Femur (tissue), 1 donor: ENCODE results near the gene SRSF10.
"Not testable (repeated sequence)": the region's sequence is repeated elsewhere in the genome, so short reads cannot be mapped to it uniquely, and the experiment has no call there.

Source experiments
- DNase-seq: peaks from one replicate; pipeline ENCODE4 v3.0.0-alpha.2; 2017

Gene SRSF10

DNA sequence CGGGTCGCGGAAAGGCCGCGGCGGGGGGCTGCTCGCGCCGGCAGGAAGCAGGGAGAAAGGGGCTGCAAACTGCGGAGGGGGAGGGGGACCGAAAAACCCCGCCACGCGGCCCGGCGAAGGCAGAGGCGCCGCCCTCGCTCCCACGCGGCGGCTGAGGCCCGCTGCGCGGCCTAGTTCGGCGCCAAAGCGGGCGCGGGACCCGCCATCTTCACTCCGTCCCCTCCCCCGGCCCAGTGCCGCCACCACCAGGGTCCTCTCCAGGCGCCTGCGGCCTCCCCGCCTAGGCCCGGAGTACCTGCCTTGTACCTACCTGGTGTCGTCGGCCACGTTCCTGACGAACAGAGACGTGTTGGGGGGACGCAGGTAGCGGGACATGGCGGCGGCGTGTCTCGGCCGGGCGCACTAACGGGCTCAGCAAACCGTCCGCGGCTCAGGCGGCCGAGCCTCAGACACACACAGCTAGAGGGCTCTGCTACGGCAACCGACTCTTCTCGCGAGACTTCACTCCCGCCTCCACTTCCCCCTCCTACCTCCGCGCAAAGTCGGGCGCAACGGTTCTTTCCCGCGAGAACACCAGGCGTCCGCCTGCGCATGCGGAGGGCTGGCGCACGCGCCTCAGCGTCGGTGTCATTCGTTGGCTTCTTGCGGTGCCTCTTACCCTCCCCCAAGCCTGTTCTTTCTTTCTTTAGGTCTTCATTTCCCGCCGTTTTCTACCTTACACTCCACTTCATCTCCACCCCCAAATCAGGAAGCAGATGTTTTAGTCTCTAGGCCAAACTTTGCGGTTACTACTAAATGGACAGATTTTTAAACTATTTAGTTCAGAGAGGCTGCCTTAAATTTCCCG lies at the start of gene SRSF10:
TSS of gene SRSF10 (minus strand) at position 447 of the 847 bp plus-strand sequence. CDS start at position 375, 72 bp downstream.
- DNase-seq: peak; percentile 99

DNA sequence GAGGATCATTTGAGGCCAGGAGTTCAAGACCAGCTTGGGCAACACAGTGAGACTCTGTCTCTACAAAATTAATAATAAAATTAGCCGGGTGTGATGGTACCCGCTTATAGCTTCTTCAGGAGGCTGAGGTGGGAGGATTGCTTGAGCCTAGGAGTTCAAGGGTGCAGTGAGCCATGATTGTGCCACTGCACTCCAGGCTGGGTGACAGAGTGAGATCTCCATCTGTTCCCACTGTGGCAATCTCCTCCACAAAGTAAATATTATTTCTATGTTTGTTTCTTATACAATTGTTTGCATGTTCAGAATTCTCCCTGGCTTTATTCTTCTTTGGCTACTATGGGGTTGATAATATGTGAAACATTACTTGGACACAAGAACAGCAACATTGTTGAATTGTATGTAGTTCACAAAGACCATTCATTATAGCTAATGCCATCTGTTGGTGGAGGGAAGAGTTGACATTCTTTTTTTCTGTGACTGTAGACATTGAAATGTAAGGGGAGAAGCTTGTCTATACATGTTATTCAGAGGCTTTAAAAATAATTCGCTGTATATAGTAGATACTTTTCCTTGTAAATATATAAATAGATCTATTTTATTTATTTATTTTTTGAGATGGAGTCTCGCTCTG lies 47.8 kb upstream of the SRSF10 start:
- no peak for DNase-seq

DNA sequence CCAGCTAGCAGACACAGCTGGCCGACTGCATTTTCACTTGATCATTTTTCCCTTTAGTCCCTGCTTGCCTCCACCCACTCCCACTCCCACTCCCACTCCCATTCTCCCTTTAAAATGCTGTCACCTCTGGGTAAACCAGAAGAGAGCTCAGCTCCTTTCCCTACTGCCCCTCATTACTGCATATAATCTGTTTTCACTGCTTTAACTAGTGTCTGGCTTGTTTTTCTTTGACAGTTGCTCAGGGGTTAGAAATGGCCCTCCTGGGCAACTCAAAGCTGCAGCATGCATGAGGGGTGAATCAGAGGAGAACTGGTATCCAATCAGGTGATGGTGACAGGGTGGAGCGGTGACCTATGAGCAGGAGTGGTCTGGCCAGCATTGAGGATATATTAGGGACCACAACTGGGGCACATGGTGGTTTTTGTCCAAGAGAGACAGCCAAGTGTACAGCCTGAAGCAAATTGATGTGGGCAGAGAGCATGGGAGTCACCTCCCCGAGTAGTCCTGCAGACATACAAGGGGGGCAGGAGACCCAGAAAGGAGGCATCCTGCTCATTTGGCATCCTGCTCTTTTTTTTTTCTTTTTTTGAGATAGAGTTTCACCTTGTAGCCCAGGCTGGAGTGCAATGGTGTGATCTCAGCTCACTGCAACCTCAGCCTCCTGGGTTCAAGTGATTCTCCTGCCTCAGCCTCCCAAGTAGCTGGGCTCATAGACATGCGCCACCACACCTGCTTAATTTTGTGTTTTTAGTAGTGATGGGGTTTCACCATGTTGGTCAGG lies 42.6 kb upstream of the SRSF10 start:
- DNase-seq: no peak

DNA sequence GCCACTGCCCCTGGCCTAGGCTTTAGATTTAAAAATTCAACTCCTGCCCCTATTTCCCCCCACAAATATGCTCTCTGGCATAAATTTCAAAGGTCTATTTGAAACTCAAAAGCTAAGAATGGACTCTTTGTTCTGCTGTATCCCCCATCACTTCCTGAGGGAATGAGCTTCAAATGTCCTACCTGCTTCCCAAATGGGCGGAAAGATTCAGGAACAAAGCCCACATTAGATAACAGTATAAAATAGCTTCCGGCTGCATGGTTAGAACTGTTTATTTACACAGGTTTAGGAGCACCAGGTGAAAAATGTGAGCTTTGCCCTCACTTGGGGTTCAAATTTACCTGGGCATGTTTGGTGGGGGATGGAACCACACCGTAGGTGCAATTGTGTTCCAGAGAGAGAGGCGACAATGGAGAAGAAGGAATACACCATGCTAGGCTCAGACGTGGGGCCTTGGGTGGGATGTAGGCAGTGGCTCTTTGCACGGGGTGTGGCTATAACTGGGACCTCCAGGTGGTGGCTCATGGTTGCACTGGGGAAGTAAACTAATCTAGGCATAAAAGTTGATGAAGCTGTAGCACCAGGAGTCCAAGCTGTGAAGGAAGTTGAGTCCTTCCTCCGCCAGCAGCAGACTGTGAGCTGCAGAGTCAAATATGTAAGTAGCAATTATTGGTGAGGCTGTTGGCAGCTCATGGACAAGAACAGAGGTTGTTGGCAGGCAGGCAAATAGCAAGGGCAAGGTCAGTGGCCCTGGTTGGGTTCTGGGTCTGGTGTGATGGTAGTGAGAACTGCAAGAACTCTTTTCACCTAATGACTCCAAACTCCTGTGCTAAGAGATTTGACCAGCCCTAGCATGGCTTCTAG lies 41.5 kb upstream of the SRSF10 start:
- peak; percentile 41 for DNase-seq

DNA sequence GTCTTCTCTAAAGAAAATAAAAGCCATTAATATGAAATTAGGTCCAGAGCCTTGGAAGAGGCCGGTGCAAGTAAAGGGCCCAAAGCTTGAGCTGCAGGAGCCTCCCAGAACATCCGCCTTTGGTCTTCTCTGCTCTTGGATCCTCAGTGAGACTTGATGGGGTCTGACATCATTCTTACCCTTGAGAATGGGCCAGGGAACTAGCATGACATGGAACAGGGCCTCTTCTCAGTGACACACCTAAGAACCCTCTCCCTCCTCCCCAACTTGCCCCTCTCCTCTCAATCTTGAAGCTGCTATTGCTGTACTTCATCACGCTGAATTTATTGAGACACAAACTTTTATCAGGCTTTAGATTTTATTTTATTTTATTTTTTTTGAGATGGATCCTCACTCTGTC lies 40.3 kb upstream of the SRSF10 start:
- DNase-seq: no peak

DNA sequence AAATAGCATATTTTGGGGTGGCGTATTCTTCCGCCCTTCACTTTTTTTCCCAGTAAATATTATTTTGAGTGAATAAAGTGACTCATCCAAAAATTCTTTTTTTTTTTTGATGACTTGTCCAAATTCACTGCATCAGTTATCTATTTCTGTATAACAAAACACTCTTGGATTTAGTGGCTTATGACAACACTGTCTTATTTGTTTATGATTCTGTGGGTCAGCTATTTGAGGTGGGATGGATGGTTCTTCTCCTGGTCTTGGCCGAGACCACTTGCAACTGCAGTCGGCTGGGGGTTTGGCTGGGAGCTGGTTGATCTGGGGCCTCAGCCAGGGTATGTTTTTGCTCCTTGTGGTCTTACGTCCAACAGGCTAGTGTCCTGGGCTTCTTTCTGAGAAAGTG lies 39.9 kb upstream of the SRSF10 start:
- peak; percentile 76 for DNase-seq

DNA sequence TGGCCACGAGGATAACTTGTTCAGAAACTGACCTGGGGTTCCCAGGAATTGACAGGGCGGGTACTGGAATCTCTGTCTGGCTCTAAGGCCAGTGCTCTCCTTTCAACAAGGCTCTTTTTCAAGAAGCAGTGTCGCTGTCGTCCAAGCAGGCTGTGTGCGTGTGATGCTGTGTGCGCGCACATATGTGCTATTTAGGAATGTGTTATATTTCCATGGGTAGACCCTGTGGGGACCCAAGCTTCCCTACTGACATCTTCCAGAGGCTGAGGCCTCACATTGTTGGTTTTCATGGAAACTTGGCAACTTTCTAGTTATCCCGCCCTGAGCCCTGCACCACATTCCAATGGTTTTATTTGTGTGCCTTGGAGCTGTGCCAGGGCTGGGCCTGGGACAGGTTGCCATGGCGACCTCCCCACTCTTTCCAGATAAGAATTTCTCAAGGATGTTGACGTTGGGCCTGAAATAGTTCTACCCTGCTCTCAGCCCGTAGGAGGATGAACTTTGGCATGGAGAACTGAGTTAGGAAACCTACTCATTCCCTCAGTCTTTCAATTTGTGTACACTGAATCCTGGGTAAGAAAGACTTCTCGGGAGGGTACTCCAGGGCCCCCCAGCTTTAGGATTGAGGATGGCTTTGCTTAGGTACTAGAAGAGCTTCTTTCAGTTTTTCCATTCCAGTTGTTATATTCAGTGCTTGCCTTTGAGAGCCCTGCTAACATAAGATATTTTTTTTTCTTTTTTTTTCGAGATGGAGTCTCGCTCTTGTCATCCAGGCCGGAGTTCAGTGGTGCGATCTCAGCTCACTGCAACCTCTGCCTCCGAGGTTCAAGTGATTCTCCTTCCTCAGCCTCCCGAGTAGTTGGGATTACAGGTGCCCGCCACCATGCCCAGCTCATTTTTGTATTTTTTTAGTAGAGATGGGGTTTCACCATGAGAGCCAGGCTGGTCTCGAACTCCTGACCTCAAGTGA lies 38.8 kb upstream of the SRSF10 start:
- peak; percentile 97 for DNase-seq

DNA sequence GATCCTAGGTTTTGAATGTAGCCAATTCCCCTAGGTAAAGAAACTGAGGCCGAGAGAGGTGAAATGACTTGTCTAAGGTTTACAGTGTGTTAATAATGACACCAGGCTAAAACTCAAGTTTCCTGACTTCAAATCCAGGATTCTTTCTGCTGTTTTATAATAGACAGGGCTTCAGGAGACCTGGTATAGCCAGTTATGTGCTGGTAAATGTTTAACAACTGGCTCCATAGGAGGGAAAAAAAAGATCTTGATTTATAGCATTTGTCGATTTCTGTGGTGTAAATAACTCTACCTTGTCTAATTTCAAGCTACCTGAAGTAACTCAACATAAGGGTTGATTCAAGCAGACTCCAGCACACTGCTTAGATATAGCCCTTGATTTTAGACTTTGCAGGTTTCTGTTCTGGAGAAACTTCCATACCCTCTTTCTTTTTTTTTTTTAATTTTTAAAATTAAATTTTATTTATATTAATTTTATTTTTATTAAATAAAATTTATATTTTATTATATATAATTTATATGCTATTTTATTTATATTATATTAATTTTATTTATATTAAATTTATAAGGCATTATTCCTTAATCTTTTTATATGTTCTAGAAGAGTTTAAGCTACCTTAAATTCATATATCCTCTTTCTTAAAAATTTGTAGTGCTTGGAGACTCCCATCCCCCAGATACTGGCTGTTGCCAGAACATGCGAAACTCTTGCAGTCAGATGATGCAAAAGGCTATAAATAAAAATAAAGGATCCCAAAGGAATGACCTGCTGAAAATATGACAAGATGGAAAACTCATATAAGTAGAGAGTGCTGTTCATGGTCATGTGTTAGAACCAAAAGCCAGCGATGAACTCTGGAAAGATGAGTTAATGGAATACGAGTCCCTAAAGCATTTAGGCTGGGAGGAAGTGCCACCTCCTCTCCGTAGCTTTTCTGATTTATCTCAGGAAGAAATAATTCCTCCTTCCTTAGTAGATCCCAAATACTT lies 35.4 kb upstream of the SRSF10 start:
- peak; percentile 67 for DNase-seq

DNA sequence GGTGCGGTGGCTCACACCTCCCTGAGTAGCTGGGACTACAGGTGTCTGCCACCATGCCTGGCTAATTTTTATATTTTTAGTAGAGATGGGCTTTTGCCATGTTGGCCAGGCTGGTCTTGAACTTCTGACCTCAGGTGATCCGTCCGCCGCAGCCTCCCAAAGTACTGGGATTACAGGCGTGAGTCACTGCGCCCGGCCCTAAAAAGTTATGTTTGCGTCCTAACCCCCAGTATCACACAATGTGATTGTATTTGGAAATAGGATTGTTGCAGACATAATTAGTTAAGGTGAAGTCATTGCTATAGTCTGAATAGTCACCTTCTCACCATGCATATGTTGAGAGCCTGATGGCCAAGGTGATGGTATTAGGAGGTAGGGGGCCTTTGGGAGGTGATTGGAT lies 32.8 kb upstream of the SRSF10 start:
- not testable (repeated sequence) for DNase-seq

DNA sequence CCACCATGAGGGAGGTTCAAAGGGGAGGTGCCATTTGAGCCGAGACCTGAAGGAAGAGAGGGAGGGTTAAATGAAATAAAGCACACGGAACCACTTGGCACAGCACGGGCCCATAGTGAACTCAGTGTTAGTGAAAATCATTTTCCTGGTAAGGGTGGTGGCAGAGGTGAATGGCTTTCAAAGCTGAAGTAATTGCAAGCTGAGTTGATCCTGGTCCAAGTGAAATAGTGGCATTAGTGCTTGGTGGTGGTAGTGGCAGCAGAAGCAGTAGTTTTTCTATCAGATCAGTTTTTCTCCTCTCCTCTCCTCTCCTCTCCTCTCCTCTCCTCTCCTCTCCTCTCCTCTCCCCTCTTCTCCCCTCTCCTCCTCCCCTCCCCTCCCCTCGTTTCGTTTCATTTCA lies 30.5 kb upstream of the SRSF10 start:
- no peak for DNase-seq

DNA sequence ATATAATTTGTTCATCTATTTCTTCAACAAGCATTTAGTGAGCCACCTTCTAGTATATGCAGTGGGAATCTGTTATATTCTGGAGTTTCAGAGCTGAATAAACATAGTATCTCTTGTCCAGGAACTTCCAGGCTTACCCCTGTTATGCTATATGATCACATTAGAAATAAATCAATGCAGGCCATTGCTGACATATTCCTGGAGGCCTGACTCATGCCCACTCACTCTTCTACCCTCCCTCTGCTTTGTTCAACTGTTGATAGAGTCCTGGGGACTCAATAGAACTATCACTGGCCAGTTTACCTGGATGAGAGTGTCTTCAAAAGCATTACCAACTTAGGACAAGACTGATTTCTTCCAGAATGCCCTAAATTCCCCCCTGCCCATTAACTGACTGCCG lies 29.3 kb upstream of the SRSF10 start:
- no peak for DNase-seq

DNA sequence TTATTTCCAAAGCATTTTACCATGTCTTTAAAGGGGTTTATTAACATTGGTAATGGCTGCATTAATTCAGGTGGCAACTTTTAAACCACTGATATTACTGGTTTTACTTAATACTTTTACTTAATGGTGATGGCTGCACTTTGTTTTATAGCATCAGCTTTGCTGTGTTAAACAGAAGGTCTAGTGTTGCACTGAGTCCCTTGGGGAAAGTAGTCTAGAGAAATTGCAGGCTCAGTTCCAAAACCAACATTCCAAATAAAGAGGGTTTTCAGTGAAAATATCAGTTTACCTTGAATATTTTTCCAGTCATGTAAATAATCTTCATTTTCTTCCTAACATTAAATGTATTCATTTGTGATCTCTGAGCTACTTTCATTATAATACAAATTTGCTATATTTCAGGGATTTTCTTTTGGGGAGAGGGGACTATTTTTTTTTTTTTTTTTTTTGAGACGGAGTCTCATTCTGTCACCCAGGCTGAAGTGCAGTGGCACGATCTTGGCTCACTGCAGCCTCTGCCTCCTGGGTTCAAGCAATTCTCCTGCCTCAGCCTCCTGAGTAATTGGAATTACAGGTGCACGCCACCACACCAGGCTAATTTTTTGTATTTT lies 28.6 kb upstream of the SRSF10 start:
- DNase-seq: not testable (repeated sequence)

DNA sequence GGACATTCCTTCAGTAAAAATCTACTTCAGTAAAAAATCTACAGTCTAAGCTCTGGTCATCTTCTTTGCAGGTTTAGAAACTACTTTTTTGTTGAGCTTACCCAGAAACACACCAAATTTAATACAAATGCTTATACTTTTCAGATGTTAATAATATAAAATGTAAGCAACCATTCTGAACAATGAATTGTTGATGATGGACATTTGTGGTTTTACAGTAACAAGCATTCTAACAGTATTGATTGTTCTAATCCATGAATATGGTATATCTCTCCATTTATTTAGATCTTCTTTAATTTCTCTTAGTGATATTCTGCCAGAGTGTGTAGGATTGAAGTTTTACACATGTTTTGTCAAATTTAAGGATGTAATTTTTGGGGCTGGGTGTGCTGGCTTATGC lies 27.0 kb upstream of the SRSF10 start:
- no peak for DNase-seq

DNA sequence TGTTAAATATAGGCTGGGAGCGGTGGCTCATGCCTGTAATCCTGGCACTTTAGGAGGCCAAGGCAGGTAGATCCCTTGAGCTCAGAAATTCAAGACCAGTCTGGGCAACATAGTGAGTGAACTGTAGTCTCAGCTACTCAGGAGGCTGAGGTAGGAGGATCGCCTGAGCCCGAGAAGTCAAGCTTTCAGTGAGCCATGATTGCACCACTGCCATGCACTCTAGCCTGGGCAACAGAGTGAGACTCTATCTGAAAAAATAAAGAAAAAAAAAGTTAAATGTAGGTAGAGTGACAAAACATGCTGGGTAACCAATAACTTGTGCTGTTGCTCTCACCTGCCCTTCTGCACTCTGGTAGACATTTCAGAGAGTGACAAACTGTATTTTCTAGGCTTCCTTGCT lies 25.0 kb upstream of the SRSF10 start:
- DNase-seq: no peak

DNA sequence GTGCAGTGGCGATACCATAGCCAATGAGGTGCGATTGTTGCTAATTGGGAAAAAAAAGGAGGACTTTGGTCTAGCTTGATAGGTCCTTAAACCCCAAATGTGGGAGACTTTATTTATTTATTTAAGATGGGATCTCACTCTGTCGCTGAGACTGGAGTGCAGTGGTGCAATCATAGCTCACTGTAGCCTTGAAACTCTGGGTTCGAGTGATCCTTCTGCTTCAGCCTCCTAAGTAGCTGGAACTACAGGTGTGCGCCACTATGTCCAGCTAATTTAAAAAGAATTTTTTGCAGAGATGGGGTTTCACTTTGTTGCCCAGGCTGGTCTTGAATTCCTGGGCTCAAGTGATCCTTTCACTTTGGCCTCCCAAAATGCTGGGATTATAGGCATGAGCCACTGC lies 24.0 kb upstream of the SRSF10 start:
- DNase-seq: no peak

DNA sequence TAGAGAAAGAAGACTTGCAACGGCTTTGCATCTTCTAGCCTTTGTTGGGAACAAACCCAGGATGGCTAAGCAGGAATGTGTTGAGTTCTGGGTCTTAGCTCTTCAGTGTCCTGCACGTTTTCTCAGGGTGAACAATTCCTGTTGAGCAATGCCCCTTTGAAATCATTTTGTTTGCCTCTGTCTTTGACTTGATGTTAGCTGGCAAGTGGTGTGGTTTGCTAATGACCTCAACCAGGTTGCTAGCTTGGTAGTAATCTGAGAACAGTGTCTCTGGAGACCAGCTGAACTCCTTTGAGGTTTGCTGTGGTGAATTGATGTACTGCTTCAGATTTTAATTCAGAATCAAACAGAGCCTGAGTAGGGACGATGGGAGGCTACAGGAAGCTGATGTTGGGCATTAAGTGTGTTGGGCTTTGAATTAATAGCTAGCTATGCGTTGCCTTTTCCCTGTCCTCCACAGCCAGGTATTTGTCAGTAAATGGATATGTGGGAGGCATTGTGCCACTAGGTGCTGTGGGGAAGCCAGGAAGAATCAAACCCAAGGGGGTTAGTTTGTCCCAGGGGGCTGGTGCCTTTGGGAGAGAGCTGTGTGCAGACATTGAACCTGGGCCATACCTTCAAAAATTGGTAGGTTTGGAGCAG lies 23.3 kb upstream of the SRSF10 start:
- no peak for DNase-seq

DNA sequence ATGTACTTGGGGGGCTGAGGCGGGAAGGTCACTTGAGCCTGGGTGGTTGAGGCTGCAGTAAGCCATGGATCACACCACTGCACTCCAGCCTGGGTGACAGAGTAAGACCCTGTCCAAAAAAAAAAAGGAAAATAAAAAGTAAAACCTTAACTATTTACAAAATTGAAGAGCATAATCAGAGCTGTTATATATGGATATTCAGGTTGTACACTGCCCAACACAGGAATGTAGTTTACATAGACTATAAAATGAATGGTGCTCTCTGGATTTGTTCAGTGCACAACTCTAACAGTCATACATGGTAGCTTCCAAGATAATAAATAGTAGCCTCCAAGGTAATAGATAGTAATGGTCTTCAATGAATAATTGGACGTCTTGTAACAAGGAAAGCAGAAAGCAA lies 22.6 kb upstream of the SRSF10 start:
- DNase-seq: no peak

DNA sequence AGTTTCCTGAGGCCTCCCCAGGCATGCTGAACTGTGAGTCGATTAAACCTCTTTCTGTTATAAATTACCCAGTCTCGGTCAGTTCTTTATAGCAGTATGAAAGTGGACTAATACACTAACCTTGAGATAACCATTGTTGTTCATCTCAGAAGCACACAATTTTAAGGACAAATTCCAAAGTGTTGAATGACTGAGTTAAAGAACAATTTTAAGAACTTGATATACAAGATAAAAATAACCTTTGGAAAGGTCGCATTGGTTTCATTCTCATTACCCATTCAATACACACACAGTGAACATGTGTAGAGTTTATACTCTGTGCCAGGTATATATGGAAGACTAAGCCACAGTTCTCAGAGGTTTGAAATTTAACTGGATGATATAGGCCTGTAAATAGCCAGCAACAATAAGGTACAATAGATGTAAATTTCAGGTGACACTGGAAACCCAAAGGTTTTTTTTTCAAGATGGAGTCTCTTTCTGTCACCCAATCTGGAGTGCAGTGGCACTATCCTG lies 19.1 kb upstream of the SRSF10 start:
- DNase-seq: no peak

DNA sequence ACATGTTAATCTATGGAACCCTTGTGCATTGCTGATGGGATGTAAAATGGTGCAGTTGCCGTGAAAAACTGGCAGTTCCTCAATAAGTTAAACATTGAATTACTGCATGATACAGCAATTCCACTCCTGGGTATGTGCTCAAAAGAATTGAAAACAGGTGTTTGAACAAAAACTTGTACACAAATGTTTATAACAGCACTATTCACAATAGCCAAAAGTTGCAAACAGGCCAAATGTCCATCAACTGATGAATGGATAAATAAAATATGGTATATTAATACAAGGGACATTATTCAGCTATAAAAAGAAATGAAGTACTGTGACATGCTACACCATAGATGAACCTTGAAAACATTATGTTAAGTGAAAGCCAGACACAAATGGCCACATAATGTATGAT lies 17.7 kb upstream of the SRSF10 start:
- DNase-seq: no peak
